Raji (cell line): ENCODE data around the gene GBP2.

Source experiments
- POLR2A ChIP-seq: IDR thresholded peaks from 2 replicates; pipeline ENCODE4 v1.6.1; 2011; ENCODE audit warnings: low read depth, low read length, control low read depth; ENCODE audit not compliant: insufficient read depth

Gene GBP2

GRCh38 chr1:89081005-89081404, 44.9 kb downstream of the GBP2 start:
- TF ChIP-seq POLR2A: no peak

- no peak for TF ChIP-seq POLR2A
Measured at GRCh38 chr1:89070509-89070908, 55.4 kb downstream of the GBP2 start.

GRCh38 chr1:89069951-89070350, 56.0 kb downstream of the GBP2 start:
- TF ChIP-seq POLR2A: no peak

- no peak for TF ChIP-seq POLR2A
Measured at GRCh38 chr1:89068291-89068690, 57.6 kb downstream of the GBP2 start.

- TF ChIP-seq POLR2A: no peak
Measured at GRCh38 chr1:89065079-89065868, 60.6 kb downstream of the GBP2 start, which contains the start of gene GBP1. GBP1 (minus strand) TSS chr1:89065208; CDS start chr1:89063234, 1,974 bp downstream.

- no peak for TF ChIP-seq POLR2A
Measured at GRCh38 chr1:89064632-89065031, 61.3 kb downstream of the GBP2 start.

- no peak for TF ChIP-seq POLR2A
Measured at GRCh38 chr1:89063094-89063493, 62.8 kb downstream of the GBP2 start.

GRCh38 chr1:89060091-89060490, 65.8 kb downstream of the GBP2 start:
- TF ChIP-seq POLR2A: no peak
